BLaER1 (cell line): ENCODE measurements around the gene SNX11.
A peak's percentile ranks its signal among the peaks of the same experiment; 100 is the strongest.

Experiments used
- H3K27ac ChIP-seq: shearing (Covaris generic); formaldehyde crosslinking; 2 replicates; pipeline ENCODE4 v1.8.1; 2022
- H3K27me3 ChIP-seq: shearing (Covaris generic); formaldehyde crosslinking; 2 replicates; pipeline ENCODE4 v1.8.1; 2022
- H3K36me3 ChIP-seq: shearing (Covaris generic); formaldehyde crosslinking; 2 replicates; pipeline ENCODE4 v1.8.1; 2022
- H3K4me1 ChIP-seq: shearing (Covaris generic); formaldehyde crosslinking; 2 replicates; pipeline ENCODE4 v1.8.1; 2022
- H3K4me2 ChIP-seq: shearing (Covaris generic); formaldehyde crosslinking; 2 replicates; pipeline ENCODE4 v1.8.1; 2022
- H3K4me3 ChIP-seq: shearing (Covaris generic); formaldehyde crosslinking; 2 replicates; pipeline ENCODE4 v1.8.1; 2022
- H3K9ac ChIP-seq: shearing (Covaris generic); formaldehyde crosslinking; 2 replicates; pipeline ENCODE4 v1.8.1; 2022
- H3K9me3 ChIP-seq: shearing (Covaris generic); formaldehyde crosslinking; 2 replicates; pipeline ENCODE4 v1.8.1; 2022
- H4K20me1 ChIP-seq: shearing (Covaris generic); formaldehyde crosslinking; 2 replicates; pipeline ENCODE4 v1.8.1; 2022
- Cebpa-rat ChIP-seq: shearing (Covaris generic); IDR thresholded peaks from 2 replicates; pipeline ENCODE4 v1.8.1; 2022

SNX11 gene

DNA sequence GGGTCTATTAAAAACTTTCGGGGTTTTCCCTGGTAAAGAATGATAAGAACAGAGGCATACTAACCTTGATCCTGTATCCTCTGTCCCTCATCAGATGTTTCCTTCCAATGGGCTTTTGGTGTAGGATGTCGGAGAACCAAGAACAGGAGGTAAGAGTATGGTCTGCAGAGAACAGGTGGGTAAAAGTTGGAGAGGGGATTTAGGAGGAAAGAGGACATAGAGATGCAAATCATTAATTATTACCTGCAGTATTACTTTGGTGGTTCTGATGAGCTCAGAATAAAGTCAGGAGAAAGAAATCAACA is 4.3 kb downstream of the SNX11 start:
- Histone ChIP-seq H3K27ac (no peak overlapping the region), H3K4me3 (no peak overlapping the region), H3K36me3 (peaks cover 43% of the 10 kb centered on the region), H3K9ac (no peak overlapping the region), H3K4me2 (peak overlapping the region; percentile 49), H4K20me1 (peaks cover 21% of the 10 kb centered on the region; the same call in 1 of the 2 replicates), H3K4me1 (peaks cover 52% of the 10 kb centered on the region), H3K9me3 (no peaks in the 10 kb centered on the region), H3K27me3 (no peaks in the 10 kb centered on the region)
- TF ChIP-seq Cebpa-rat: no peak

DNA sequence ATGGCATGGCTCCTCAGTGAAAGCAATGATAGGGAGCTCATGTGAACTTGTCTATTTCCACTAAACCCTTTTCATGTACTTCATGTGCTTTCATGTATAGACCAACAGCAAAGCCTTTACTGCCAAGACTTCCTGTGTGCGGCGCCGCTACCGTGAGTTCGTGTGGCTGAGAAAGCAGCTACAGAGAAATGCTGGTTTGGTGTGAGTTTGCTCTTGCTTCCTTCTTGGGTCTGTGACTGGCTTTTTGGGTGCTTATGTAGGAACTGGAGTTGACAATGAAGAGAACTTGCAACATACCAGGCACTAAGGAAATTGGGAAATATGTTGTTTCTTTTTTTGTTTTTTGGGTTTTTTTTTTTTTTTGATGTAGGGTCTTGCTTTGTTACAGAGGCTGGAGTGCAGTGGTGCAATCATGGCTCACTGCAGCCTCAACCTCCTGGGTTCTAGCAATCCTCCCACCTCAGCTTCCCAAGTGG is 5.7 kb downstream of the SNX11 start:
- no peaks in the 10 kb centered on the region for H3K27me3 ChIP-seq
- H3K36me3 ChIP-seq: peaks cover 57% of the 10 kb centered on the region
- no peaks in the 10 kb centered on the region for H3K9me3 ChIP-seq
- H3K4me2 ChIP-seq: no peak overlapping the region
- no peak overlapping the region for H3K27ac ChIP-seq
- H3K9ac ChIP-seq: no peak overlapping the region
- no peak overlapping the region for H3K4me3 ChIP-seq
- no peak for TF ChIP-seq Cebpa-rat
- peaks cover 48% of the 10 kb centered on the region for H3K4me1 ChIP-seq
- peaks cover 21% of the 10 kb centered on the region; the same call in 1 of the 2 replicates for H4K20me1 ChIP-seq

DNA sequence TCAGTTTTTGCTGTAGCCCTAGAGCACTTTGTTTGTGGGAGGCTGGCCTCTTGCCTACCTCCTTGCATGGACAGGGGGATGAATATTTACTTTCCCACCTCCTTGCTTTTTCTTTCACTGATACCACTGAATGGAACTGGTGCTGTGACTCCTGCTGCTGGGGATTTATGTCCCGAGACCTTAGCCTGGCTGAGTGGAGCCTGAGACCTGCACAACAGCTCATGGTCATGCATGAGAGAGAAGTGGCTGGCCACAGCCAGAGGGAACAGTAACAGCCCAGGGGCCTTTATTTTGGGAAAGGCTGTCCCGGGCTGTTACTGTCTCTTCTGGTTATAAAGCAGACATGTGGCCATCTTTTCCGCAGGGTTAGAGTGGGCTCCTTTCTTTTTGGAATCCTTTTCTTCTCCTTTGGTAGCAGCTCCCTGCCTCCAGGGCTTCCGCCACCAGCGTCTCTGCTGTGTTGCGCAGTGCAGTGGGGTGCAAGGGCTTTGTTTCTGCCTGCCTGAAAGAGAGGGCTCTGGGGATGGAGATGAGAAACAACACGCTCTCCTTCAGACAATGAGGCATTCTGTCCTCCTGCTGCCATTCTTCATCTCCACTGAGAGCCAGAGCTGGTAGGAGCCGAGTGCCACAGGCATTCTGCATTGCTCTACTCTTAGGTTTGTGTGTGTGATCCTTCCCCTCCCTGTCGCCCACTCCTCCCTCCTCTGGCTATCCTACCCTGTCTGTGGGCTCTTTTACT is 14.5 kb downstream of the SNX11 start:
- Histone ChIP-seq H3K4me1 (peaks cover 15% of the 10 kb centered on the region), H3K9ac (no peak overlapping the region), H3K36me3 (peaks cover 75% of the 10 kb centered on the region), H3K4me2 (no peak overlapping the region), H3K4me3 (no peak overlapping the region), H4K20me1 (peaks cover 7% of the 10 kb centered on the region; the same call in 1 of the 2 replicates), H3K27me3 (no peaks in the 10 kb centered on the region), H3K9me3 (no peaks in the 10 kb centered on the region), H3K27ac (no peak overlapping the region)
- TF ChIP-seq Cebpa-rat: no peak

DNA sequence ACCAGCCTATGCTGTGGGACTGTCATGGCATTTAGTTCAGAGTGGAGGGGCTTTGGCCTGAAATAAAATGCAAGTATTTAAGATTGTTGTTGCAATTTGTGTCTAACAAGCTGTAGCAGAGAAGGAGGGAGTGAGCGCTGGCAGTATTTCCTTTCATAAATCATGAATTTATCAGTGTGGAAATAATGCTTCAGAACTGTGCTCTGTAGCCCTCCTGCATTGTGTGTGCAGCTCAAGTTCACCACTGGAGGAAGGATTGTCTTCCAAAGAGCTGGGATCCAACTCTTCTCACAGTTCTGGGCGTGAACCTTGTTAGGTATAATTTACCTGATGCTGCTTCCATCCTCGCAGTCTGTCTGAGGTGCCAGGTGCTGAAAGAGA is 15.1 kb downstream of the SNX11 start:
- Histone ChIP-seq H3K9ac (no peak overlapping the region), H4K20me1 (peaks cover 7% of the 10 kb centered on the region; the same call in 1 of the 2 replicates), H3K27me3 (no peaks in the 10 kb centered on the region), H3K4me3 (no peak overlapping the region), H3K36me3 (peaks cover 69% of the 10 kb centered on the region), H3K27ac (no peak overlapping the region), H3K4me2 (no peak overlapping the region), H3K9me3 (no peaks in the 10 kb centered on the region), H3K4me1 (peaks cover 20% of the 10 kb centered on the region)
- TF ChIP-seq Cebpa-rat: no peak

DNA sequence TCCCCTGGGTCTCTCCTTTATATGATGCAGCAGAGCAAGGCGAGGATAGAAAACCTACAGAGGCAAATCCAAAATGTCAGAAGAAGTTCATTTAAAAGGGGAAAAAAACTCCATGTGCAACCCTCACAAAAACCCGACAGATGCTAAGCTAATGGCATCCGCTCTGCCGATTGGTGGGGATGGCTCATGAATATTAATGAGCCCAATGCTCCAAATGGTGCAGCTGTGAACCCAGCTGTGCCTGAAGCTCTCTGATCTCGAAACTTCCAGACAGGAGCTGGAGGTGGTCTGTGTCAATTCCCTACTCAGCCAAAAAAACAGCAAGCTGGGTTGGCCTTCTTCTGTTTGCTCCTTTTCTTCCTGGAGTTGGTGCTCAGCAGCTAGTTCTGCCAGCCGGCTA is 15.5 kb downstream of the SNX11 start:
- H3K9ac ChIP-seq: no peak overlapping the region
- H3K4me1 ChIP-seq: peaks cover 23% of the 10 kb centered on the region
- H3K27ac ChIP-seq: no peak overlapping the region
- no peak for TF ChIP-seq Cebpa-rat
- H3K9me3 ChIP-seq: no peaks in the 10 kb centered on the region
- peaks cover 65% of the 10 kb centered on the region for H3K36me3 ChIP-seq
- H3K4me3 ChIP-seq: no peak overlapping the region
- no peaks in the 10 kb centered on the region for H3K27me3 ChIP-seq
- peaks cover 7% of the 10 kb centered on the region; the same call in 1 of the 2 replicates for H4K20me1 ChIP-seq
- H3K4me2 ChIP-seq: no peak overlapping the region

DNA sequence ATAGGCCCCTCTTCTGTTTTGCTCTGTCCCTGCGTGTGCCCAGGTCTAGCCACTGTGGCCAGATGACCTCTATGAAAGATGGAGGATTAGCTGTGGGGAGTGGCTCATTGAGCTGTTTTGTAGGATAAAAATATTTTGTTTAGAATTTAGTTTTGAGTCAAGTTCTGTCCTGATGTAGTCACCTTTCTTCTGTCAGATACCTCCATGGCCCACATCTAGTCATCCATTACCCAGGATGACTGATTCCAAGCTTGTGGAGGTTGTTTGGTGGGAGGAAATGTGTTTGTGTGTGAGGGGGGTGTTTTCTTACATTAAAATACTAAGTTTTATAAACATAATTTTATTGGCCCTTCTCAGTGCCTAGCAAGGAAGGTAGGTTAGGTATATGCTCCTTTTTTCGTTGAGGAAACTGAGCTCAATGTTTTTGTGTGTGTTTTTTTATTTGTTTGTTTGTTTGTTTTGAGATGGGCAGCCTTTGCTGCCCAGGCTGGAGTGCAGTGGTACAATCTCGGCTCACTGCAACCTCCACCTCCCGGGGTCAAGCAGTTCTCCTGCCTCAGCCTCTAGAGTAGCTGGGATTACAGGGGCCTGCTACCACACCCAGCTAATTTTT is 16.3 kb downstream of the SNX11 start:
- Histone ChIP-seq H3K27me3 (no peaks in the 10 kb centered on the region), H3K9me3 (no peaks in the 10 kb centered on the region), H3K4me1 (peaks cover 23% of the 10 kb centered on the region), H4K20me1 (peaks cover 7% of the 10 kb centered on the region; the same call in 1 of the 2 replicates), H3K4me2 (no peak overlapping the region), H3K27ac (no peak overlapping the region), H3K9ac (no peak overlapping the region), H3K36me3 (peaks cover 57% of the 10 kb centered on the region), H3K4me3 (no peak overlapping the region)
- no peak for TF ChIP-seq Cebpa-rat

DNA sequence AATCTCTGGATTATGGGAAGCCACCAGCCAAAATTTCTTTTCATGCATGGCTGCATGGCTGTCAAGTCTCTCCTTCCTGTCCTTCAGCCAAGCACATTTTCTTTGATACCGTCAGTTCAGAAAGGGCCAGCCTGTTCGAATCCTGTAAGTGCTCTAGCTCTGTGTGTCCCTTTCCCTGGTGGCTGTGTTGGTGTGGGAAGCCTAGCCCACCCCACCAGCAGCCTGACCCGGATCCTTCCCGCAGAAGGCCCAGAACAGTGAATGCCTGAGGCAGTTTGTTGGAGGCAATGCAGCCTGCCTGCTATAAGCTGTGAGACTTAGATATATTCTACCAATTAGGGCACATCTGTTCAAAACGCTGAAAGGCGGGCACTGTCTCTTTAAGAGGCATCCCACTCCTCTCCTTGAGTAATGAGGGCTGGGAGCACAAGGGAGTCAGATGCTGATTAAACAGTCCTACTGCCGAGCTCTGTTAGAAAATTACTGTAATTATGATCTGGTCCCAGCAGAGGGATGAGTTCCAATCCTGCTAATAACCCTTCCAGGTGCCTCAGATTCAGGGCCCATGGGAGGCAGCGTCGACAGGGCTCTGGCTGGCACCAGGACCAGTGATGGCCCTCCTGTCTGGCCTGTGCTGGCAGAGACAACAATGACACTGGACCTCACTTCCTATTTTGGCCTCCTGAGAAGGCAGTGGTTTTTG is 18.4 kb downstream of the SNX11 start:
- H3K27me3 ChIP-seq: no peaks in the 10 kb centered on the region
- no peak overlapping the region for H3K9ac ChIP-seq
- H3K4me1 ChIP-seq: peaks cover 23% of the 10 kb centered on the region
- no peaks in the 10 kb centered on the region for H3K9me3 ChIP-seq
- no peak overlapping the region for H3K27ac ChIP-seq
- peaks cover 7% of the 10 kb centered on the region; the same call in 1 of the 2 replicates for H4K20me1 ChIP-seq
- H3K36me3 ChIP-seq: peaks cover 39% of the 10 kb centered on the region
- peak overlapping the region; percentile 10; the same call in 1 of the 2 replicates for H3K4me2 ChIP-seq
- H3K4me3 ChIP-seq: no peak overlapping the region
- TF ChIP-seq Cebpa-rat: no peak

DNA sequence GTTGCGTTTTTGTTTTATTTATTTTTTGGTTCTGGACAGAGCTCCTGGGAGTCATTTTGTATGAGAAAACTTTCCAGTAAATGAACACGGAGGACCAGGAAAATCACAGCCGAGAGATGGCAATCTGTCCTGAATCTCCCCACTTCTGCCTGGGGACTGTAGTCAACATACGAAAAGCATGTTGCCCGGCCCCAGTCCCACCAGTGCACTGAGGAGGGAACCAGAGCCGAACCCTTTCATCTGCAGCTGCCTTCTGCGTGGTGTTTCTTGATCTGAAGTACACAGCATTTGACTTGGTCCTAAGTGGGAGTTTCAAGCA is 18.9 kb downstream of the SNX11 start:
- Histone ChIP-seq H3K27ac (no peak overlapping the region), H3K9ac (no peak overlapping the region), H3K9me3 (no peaks in the 10 kb centered on the region), H3K4me1 (peaks cover 23% of the 10 kb centered on the region), H3K4me3 (no peak overlapping the region), H3K27me3 (no peaks in the 10 kb centered on the region), H4K20me1 (peaks cover 7% of the 10 kb centered on the region; the same call in 1 of the 2 replicates), H3K4me2 (0 out of 2 replicates have a peak overlapping the region, but pooled peaks have one; percentile 10), H3K36me3 (peaks cover 34% of the 10 kb centered on the region)
- TF ChIP-seq Cebpa-rat: no peak

DNA sequence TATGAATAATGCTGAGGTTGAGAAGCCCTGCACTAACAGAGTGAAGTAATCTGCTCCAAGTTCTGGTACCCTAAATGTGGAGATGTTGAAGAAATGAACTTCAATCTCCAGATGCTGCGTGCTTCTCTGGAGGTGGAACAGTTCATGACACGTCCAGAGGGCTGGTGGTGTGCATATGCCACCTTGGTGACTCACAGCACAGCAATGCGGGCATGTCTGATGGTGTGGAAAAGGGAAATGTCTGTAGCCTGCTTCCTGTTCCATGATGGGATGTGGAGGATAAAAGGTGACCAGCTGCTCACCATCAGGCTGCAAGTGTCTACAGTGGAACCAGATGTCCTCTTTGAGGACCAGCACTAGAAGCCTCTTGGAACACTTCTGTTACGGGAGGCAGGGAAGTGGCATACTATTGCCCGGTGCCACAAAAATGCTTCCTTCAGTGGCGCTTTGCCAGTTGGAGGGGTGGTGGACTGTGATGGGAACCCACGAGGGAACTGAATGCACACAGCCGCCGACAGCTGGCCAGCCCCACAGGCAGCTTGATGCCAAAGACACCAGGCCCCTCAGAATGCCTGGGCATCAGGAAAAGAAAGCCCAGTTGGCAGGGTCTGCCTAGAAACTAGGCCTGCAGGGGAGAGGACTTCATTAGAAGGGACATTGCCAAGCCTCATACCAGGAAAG is 19.9 kb downstream of the SNX11 start:
- Histone ChIP-seq H3K9ac (no peak overlapping the region), H3K27me3 (no peaks in the 10 kb centered on the region), H4K20me1 (peaks cover 7% of the 10 kb centered on the region; the same call in 1 of the 2 replicates), H3K27ac (no peak overlapping the region), H3K4me3 (no peak overlapping the region), H3K36me3 (peaks cover 24% of the 10 kb centered on the region), H3K4me2 (peak overlapping the region; percentile 22), H3K9me3 (no peaks in the 10 kb centered on the region), H3K4me1 (peaks cover 23% of the 10 kb centered on the region)
- TF ChIP-seq Cebpa-rat: no peak
